Right lobe of liver (tissue), 4 donors: ENCODE measurements around the gene ACSM2A.
"Not testable (repeated sequence)": the region's sequence is repeated elsewhere in the genome, so short reads cannot be mapped to it uniquely, and the experiment has no call there.

Experiments
- CTCF ChIP-seq, 4 donors: fragments of 200-600 bp in 3 of 4; fragments of 450-650 bp in 1 of 4; IDR thresholded peaks; one replicate each; pipeline versions ENCODE4 v1.5.1 to v1.8.0; 2016 to 2022; ENCODE audit warnings: antibody characterized with exemption in 4 of 4, mild to moderate bottlenecking in 2 of 4
- POLR2A ChIP-seq: fragments of 450-650 bp; IDR thresholded peaks from one replicate; pipeline ENCODE4 v1.6.1; 2017; ENCODE audit warnings: antibody characterized with exemption, mild to moderate bottlenecking
- donor health status: DM: no; HTN: no; CAD: no.
- donor health status: DM: no; HTN: no; CAD: no.
- donor health status: DM: no; HTN: yes; CAD: no.

- TF ChIP-seq CTCF (IDR thresholded peaks at IDR 0.05); POLR2A: not testable (repeated sequence)
These were observed 40.1 kb downstream of the ACSM2A start for GRCh38 chr16:20491448-20491847.
